Smooth muscle cell (in vitro differentiated cells): ENCODE measurements around the gene KCNH3. TPM values are rescaled to one million over a fixed set of nuclear protein-coding genes. Genes with fewer than 3 reads are reported as not detected.

Experiments used
- DNase-seq: peaks from one replicate; lab custom pipeline; 2025; ENCODE audit not compliant: unreplicated experiment; lab: John Stamatoyannopoulos, UW
- H2AFZ ChIP-seq: fragments of 200-600 bp; sonication (generic); 2 replicates; pipeline ENCODE4 v1.6.0; 2016; ENCODE audit warnings: antibody characterized with exemption, low read depth, mild to moderate bottlenecking
- H3F3A ChIP-seq: fragments of 200-600 bp; sonication (generic); 2 replicates; pipeline ENCODE4 v1.6.0; 2017; ENCODE audit warnings: antibody characterized with exemption, low read depth
- H3K27ac ChIP-seq: fragments of 200-600 bp; sonication (generic); 2 replicates; pipeline ENCODE4 v1.5.1; 2016; ENCODE audit warnings: low read depth, mild to moderate bottlenecking
- H3K27me3 ChIP-seq: fragments of 200-600 bp; sonication (generic); 2 replicates; pipeline ENCODE4 v1.6.1; 2016; ENCODE audit warnings: low read depth, mild to moderate bottlenecking
- H3K36me3 ChIP-seq: fragments of 200-600 bp; sonication (generic); 2 replicates; pipeline ENCODE4 v1.5.1; 2016; ENCODE audit warnings: low read depth
- H3K4me1 ChIP-seq: fragments of 200-600 bp; sonication (generic); 2 replicates; pipeline ENCODE4 v1.5.1; 2016; ENCODE audit warnings: low read depth
- H3K4me2 ChIP-seq: fragments of 200-600 bp; sonication (generic); 2 replicates; pipeline ENCODE4 v1.6.0; 2016; ENCODE audit warnings: mild to moderate bottlenecking
- H3K4me3 ChIP-seq: fragments of 200-600 bp; sonication (generic); 2 replicates; pipeline ENCODE4 v1.5.1; 2016; ENCODE audit warnings: mild to moderate bottlenecking
- H3K79me2 ChIP-seq: fragments of 200-600 bp; sonication (generic); 2 replicates; pipeline ENCODE4 v1.6.0; 2016; ENCODE audit warnings: low read depth, mild to moderate bottlenecking
- H3K9ac ChIP-seq: fragments of 200-600 bp; sonication (generic); 2 replicates; pipeline ENCODE4 v1.6.0; 2016; ENCODE audit warnings: low read depth
- H3K9me3 ChIP-seq: fragments of 200-600 bp; sonication (generic); replicated peaks from 2 replicates; pipeline ENCODE4 v1.5.1; 2016; ENCODE audit warnings: low read depth
- H4K20me1 ChIP-seq: fragments of 200-600 bp; sonication (generic); 2 replicates; pipeline ENCODE4 v1.6.0; 2016; ENCODE audit warnings: low read depth
- WGBS: methylation state at CpG from one replicate; pipeline ENCODE4 v1.1.7; 2016; ENCODE audit warnings: low lambda C conversion rate; 5-methylcytosine and 5-hydroxymethylcytosine counted together
- polyA plus RNA-seq: library from polyadenylated mRNA; unstranded; fragments of >200 nt; fragmentation: Nextera tagmentation; extraction: Ambion mirVana; gene quantifications from 2 replicates; pipeline ENCODE4 v1.2.1, GENCODE V29; 2016
- total RNA-seq: library from RNA; depleted of rRNA; stranded (reverse); fragments of >200 nt; gene quantifications from 2 replicates; pipeline ENCODE4 v1.2.3, GENCODE V29; 2014
- TF ChIP-seq, protein P1 (sequence below): fragments of 200-600 bp; sonication (generic); IDR thresholded peaks from 2 replicates; pipeline ENCODE4 v1.5.1; 2017; ENCODE audit warnings: borderline replicate concordance, mild to moderate bottlenecking, antibody characterized with exemption; ENCODE audit not compliant: insufficient read depth, poor library complexity, severe bottlenecking

Gene KCNH3
- total and polyA plus RNA-seq, 2 experiments from 2014 or later: 0.09 to 0.94 TPM

DNA sequence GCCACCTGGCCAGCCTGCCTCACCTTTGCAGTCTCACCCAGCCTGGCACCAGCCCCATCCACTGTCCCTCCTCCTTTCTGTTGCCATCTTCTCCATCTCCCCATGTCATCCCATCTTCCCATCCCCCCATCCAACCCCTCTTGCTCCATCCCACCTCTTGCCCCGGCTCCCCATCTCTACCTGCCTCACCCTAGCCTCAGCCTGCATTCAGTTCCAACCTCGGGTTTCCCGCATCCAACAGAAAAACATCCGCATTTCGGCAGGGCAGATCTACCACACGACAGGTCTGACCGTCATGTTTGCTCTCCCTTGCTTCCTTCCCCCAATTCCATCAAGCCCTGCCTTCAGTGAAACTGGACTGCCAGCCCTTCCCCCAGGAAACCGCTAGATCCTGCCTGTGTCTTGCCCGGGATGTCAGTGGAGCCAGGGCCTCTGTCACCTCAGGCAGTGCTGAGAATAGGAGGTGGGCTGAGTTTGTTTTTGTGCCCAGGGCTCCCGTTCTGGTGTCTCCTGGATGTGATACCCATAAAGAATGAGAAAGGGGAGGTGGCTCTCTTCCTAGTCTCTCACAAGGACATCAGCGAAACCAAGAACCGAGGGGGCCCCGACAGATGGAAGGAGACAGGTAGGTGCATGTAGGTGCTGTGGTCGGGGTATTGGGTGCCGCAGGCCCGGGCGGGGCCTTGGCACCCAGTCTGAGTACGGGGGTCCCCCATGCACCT is 2.5 kb downstream of the KCNH3 start:
- DNase-seq: no peak
- 84% methylated on average over 18 of the region's 18 CpGs for WGBS
- Histone ChIP-seq H3K9me3 (no peaks in the 10 kb centered on the region), H3K27me3 (peaks cover 98% of the 10 kb centered on the region), H3K4me2 (no peak overlapping the region), H2AFZ (no peak overlapping the region), H3K27ac (no peak overlapping the region), H3F3A (no peaks in the 10 kb centered on the region), H3K36me3 (no peaks in the 10 kb centered on the region), H3K9ac (no peak overlapping the region), H3K4me1 (peaks cover 6% of the 10 kb centered on the region), H3K79me2 (no peaks in the 10 kb centered on the region), H3K4me3 (no peak overlapping the region), H4K20me1 (no peaks in the 10 kb centered on the region)
- TF ChIP-seq, protein P1, sequence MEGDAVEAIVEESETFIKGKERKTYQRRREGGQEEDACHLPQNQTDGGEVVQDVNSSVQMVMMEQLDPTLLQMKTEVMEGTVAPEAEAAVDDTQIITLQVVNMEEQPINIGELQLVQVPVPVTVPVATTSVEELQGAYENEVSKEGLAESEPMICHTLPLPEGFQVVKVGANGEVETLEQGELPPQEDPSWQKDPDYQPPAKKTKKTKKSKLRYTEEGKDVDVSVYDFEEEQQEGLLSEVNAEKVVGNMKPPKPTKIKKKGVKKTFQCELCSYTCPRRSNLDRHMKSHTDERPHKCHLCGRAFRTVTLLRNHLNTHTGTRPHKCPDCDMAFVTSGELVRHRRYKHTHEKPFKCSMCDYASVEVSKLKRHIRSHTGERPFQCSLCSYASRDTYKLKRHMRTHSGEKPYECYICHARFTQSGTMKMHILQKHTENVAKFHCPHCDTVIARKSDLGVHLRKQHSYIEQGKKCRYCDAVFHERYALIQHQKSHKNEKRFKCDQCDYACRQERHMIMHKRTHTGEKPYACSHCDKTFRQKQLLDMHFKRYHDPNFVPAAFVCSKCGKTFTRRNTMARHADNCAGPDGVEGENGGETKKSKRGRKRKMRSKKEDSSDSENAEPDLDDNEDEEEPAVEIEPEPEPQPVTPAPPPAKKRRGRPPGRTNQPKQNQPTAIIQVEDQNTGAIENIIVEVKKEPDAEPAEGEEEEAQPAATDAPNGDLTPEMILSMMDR: no peak

DNA sequence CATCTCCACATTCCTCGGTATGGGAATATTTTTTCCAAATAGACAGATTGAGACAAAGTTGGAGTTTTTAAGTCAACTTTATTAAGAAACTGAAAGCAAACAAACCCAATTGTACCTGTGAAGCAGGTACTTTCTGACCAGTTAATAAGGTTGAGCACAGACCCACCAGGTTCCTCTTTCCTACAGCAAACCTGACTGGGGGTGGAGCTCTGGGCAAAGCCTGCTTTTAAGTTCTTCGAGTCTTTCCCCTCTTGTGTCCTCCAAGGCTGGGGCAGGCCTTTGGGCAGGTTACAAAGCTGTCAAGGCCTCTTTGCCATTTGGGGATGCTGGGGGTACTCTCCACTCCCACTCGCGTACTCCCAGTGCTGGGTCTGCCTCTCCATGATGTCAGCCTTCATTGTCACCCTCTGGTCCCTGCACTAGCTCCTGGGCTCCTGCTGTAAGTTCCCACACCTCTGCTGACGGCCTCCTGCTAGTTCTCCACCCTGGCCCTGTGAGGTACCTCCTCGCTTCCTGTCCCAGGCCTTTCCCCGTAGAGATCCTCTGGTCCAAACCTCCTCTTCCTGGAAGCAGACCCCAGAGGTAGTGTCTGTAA is 3.2 kb downstream of the KCNH3 start:
- no peaks in the 10 kb centered on the region for H3F3A ChIP-seq
- no peak overlapping the region for H3K4me3 ChIP-seq
- no peaks in the 10 kb centered on the region for H4K20me1 ChIP-seq
- H3K4me1 ChIP-seq: peaks cover 6% of the 10 kb centered on the region
- H2AFZ ChIP-seq: no peak overlapping the region
- H3K27ac ChIP-seq: no peak overlapping the region
- no peak overlapping the region for H3K4me2 ChIP-seq
- H3K9ac ChIP-seq: no peak overlapping the region
- peaks cover 98% of the 10 kb centered on the region for H3K27me3 ChIP-seq
- no peaks in the 10 kb centered on the region for H3K36me3 ChIP-seq
- H3K79me2 ChIP-seq: no peaks in the 10 kb centered on the region
- no peak for DNase-seq
- no peaks in the 10 kb centered on the region for H3K9me3 ChIP-seq
- WGBS: 92% methylated on average over 7 of the region's 7 CpGs
- TF ChIP-seq, protein P1: no peak

DNA sequence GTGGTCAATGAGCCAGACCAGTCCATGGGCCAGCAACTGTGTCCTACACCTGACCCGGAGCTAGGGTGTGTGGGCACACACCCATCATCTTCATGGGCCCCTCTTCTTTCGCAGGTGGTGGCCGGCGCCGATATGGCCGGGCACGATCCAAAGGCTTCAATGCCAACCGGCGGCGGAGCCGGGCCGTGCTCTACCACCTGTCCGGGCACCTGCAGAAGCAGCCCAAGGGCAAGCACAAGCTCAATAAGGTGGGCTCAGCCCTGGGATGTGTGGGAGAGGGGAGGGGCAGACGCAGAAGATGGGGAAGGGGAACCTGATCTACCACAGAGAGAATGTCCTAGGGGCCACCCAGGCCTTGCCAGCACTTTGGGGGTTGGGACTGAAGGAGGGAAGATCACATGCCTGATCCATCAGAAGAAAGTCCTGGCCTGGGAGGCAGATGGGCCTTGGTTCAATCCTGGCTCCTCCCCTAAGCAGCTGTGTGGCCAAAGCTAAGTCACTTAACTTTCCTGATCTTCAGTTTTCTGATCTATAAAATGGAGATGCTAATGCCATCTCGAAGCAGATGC is 3.8 kb downstream of the KCNH3 start:
- H4K20me1 ChIP-seq: no peaks in the 10 kb centered on the region
- no peaks in the 10 kb centered on the region for H3K36me3 ChIP-seq
- H3K4me3 ChIP-seq: no peak overlapping the region
- H3F3A ChIP-seq: no peaks in the 10 kb centered on the region
- H3K9ac ChIP-seq: no peak overlapping the region
- TF ChIP-seq, protein P1: no peak
- H3K4me2 ChIP-seq: no peak overlapping the region
- H3K27ac ChIP-seq: no peak overlapping the region
- peaks cover 6% of the 10 kb centered on the region for H3K4me1 ChIP-seq
- H3K27me3 ChIP-seq: peaks cover 97% of the 10 kb centered on the region
- no peak for DNase-seq
- 94% methylated on average over 15 of the region's 15 CpGs for WGBS
- H2AFZ ChIP-seq: no peak overlapping the region
- H3K79me2 ChIP-seq: no peaks in the 10 kb centered on the region
- H3K9me3 ChIP-seq: no peaks in the 10 kb centered on the region
